ENCODE measurements around the gene GRXCR2.

DNA sequence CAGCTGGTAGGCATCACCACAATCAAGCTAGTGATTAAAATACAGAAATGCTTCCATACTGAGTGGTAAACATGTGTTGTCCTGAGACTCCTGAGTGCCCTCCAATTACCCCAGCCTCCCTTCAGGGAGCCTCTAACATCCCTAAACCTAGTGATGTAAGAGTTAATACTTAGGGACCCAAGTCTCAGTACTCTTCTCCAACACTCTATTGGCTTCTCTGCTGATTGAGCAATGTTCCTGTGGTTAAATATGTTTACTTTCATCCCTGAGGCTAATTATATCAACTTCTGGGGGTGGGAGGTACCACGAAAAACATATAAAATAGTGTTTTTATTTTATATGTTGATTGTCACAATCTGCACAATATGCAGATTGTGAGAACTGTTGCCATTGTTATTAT, 5.0 kb downstream of the GRXCR2 start:
- TF ChIP-seq CTCF (IDR thresholded peaks at IDR 0.05; ENCODE audit: low read depth, low read length, poor library complexity, severe bottlenecking) (no peak), EZH2phosphoT487 (IDR thresholded peaks at IDR 0.05; ENCODE audit: borderline replicate concordance, low read length) (no peak)
